Erythroblast (primary cell): ENCODE results near the gene MMAA.
"Not testable (repeated sequence)": the region's sequence is repeated elsewhere in the genome, so short reads cannot be mapped to it uniquely, and the experiment has no call there.

Source experiments
- DNase-seq, 2 experiments: peaks; one replicate each; lab custom pipeline; 2025; lab: John Stamatoyannopoulos, UW
- GATA1 ChIP-seq: IDR thresholded peaks from 2 replicates; pipeline ENCODE4 v1.6.1; 2011; ENCODE audit warnings: low read depth, mild to moderate bottlenecking, control low read depth, low read length, moderate library complexity
- POLR2A ChIP-seq: IDR thresholded peaks from 2 replicates; pipeline ENCODE4 v1.6.1; 2011; ENCODE audit warnings: mild to moderate bottlenecking, low read length

MMAA gene

DNA sequence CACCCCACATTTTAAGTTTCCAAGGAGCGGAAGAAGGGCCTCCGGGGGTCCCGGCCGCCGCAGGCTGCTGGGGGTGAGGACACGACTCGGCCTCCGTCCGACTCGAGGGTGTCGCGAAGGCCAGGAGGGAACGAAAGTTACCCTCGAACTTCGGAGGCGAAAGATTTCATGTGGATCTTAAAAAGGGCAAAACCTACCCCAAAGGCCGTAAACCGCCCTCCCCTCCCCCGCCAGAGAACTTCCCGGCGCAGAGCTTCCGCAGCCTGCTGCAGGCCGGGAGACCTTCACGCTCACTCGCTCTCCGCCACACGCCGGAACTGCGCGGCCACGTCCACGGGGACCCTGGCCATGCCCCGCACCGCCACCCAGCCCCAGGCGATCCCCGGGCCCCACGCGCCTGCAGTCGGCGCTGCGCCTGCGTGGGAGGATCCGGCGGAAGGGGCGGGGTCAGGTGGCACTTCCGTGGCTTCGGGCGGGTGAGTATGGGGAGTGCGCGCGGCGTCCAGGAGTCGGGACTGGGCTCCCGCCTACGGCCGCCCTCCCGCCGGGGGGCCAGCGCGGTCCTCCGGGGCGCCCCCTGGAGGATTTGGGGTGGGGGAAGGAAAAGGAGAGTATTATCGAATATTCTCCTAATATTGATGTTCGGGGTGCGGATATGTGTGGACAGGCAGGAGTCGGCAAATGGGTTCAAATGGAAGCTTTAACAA, at the start of gene MMAA:
TSS of gene MMAA (plus strand) at position 454 of the 707 bp plus-strand sequence. CDS start 19,755 bp downstream, outside the sequence.
- TF ChIP-seq POLR2A (peak; percentile 95), GATA1 (no peak)
- DNase-seq: peak; percentile 94 to 96

DNA sequence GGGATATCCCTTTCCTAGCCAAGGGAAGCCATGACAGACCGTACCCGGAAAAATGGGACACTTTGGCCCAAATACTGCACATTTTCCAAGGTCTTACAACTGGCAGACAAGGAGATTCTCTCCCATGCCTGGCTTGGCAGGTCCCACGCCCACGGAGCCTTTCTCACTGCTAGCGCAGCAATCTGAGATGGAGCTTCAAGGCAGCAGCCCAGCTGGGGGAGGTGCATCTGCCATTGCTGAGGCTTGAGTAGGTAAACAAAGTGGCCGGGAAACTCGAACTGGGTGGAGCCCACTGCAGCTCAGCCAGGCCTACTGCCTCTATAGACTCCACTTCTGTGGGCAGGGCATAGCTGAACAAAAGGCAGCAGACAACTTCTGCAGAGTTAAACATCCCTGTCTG, 44.6 kb upstream of the MMAA start:
- not testable (repeated sequence) for DNase-seq

DNA sequence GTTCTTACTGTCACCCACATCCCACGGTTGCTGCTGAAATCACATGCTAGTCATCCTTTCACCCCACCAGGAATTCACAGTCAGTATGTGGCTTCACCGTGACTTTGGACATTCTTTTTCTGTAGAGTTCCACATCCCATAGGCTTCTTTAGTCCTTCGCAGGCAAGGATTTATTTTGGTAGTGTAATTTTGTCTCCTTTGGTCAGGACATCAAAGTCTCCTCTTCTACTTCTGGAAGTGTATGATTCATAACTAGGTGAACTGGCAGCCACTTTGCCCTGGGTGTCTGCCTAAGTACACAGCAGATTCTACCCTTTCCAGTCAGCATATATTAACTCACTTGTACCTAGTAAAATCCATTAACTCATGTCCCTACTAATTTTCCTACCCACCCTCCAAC, 38.3 kb upstream of the MMAA start:
- TF ChIP-seq GATA1 (no peak), POLR2A (no peak)
- DNase-seq: no peak

DNA sequence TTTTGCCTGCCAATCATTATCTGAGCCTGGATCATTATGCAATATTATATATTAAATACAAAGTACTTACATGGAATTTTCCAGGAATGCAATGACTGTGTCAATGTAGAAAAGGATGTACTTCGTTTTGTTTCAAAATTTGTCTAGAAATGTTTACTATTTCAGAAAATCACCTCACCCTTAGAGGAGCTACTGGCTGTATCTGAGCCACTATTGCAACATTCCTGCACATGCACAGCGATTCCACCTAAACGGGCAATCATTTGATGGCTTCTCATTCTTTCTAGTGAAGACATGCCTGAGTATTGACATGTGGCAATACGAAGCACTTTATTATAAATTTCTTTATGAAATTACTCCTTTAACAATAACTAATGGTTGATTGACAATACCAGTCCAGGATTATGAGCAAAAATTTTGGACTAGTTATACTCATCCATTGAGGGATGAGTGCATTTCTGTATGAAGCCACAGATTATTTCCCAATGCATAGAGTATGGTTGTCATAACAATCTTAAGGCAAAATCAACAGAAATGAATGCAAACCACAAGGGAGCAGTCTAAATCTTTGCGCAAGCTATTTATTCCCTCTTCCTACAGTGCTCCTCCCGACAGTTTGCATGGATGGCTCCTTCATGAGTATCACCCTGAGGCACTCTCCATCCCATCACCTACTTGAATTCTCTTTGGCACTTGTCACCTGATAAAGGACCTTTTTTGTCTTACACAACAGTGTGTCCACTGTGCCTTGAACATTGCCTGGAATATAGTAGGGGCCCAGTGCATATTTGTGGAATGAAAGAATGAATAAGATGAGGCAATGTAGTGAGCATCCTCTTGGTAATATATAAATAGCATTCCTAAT, 35.8 kb upstream of the MMAA start:
- no peak for DNase-seq
- TF ChIP-seq GATA1: no peak
- TF ChIP-seq POLR2A: no peak

DNA sequence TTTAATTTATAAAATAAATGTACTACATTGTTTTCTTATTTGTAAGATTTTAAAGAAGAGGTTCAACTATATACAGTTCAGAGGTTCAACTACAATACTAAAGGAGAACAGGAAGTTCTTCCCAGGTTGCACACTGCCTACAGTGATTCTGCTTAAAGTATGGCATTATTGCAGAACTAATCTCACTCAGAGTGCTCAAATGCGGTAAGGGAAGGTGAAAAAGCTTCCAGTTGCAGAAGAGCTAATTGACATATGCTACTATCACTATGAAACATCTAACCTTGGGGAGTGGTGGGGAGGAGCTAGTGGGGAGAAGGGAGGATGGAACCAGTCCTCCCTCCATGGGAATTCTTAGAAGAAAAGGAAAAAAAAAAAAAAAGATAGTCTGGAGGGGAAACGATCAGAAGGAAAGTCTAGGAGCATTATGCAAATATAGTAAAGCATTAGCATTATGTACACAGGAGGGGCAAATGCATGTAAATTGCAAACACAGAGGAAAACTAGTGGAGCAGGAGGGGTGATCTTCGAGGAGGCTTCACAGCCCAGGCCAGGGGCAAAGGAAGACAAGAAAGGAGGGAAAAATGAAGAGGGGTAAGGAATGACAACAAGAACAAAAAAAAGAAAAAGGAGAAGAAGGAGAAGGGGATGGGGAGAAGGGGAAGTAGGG, 32.0 kb upstream of the MMAA start:
- no peak for TF ChIP-seq POLR2A
- TF ChIP-seq GATA1: no peak
- no peak for DNase-seq

DNA sequence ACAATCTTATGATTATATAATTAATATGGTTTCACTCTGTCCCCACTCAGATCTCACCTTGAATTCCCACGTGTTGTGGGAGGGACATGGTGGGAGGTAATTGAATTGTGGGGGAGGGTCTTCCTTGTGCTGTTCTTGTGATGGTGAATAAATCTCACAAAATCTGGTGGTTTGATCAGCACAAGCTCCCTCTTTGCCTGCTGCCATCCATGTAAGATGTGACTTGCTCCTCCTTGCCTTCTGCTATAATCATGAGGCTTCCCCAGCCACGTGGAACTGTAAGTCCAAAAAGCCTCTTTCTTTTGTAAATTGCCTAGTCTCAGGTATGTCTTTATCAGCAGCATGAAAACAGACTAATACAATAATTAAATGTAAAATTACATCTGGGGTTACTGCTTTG, 29.8 kb upstream of the MMAA start:
- not testable (repeated sequence) for DNase-seq

DNA sequence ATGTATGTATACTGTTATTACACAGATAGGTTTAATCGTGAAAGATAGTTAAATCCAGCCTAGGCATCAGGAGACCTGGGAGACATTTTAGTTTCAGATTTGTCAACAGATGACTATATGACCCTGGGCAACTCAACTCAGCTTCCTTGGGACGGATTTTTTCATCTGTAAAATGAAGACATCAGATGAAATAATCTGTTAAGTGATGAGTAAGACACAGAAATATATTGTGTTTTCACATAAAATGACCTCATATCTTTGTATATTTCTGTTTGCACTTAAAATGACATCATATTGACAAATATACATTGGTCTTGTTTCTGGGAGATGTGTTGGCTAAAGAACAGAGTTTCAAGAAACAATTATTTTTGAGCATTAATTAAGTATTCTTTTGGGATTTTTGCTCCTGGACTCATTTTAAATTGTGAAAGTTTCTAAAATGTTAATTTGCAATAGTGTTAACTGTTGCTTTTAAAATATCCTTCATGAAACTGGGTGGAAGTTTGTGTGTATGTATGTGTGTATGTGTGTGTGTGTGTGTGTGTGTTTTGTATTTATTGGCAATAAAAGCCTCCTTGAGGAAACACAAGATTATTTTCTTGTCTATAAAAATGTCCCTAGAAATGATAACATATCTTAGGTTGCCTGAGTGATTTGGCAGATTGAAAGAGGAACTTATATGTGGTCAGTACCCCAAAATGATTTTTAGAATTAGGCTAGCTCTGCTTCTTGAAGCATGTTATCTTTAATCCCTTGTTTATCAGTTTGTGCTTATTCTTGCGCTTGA, 29.1 kb upstream of the MMAA start:
- DNase-seq: no peak

DNA sequence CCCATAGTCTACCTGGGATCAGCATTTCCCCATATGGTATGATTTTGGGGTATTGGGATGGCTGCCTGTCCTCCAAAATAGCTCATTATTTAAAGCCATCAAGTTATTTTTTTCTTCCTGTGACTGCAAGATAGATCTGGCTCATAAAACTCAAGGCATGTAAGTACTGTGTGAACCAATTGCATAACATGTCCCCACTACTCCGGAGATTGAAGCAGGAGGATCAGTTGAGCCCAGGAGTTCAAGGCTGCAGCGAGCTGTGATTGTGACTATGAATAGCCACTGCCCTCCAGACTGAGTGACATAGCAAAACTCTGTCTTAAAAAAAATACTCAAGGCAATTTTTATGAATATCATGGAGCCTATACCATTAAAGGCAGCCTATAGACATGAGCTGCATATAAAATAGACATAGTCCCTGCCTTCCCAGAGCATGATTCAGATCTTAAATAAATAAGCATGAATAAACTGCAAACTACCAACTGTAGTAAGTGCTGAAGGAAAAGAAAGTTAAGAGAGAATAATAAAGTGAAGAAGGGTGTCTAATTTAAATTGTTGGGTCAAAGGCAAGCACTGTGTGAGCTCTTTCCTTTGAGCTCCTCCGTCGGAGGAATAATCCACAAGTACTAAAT, 16.9 kb upstream of the MMAA start:
- DNase-seq: no peak
- no peak for TF ChIP-seq POLR2A
- TF ChIP-seq GATA1: no peak

More for the DNA sequence above, 29.1 kb upstream of the MMAA start:
- no peak for TF ChIP-seq POLR2A
- no peak for TF ChIP-seq GATA1

DNA sequence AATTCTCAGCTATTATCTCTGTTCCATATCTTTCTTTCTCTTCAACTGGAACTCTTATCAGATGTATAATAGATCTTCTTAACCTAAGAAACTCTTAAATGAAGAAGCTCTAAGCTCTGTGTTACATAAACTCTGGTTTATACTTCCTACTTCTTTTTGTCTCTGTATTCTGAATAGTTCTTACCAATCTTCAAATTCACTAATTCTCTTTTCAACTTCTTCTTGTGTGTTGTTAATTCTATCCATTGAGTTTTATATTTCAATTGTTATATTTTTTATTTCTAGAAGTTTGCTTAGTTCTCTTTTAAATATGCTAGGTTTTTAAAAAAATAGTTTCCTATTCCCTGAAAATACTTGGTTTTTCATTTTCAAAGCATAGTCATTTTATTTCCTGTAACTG, 13.2 kb upstream of the MMAA start:
- no peak for TF ChIP-seq GATA1
- no peak for TF ChIP-seq POLR2A
- no peak for DNase-seq

DNA sequence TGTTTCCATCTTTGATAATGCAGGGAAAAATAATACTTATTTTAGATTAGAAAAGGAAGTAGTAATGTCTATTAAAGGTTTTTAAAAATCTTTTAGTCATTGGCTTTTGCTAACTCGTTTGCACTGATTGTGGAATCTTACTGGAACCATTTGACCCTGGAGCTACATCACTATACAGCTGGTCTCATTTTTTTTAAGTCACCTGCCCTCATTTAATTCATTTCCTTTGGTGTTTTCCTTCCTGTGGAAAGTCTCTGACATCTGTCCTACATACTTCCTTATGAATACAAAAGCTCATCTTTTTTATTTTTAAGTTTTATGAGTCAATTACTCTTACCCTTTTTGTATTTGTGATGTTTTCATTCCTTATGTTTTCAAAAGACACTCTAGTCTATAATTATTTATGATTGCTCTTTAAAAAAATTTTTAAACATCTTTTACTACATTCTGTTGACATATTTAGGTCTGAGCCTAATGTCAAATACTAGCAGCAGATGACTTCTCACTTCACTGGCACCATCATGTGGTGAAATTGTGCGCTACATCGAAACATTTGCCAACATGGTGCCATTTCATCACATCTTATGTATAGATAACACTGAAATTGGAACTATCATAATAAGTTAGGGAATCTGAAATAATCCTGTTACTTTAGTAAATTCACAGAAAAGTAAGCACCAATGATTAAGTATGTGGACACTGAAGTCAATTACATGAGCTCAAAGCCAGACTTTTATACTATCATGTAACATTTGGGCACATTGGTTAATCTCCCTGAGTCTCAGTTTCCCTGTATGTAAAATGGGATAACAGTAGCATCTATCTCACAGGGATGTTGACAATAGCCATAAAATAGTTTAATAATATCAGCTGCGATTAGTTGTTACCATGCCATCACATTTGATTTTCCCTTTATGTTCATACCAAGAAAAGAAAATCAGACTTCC, 9.4 kb upstream of the MMAA start:
- DNase-seq: peak; percentile 68 to 82
- TF ChIP-seq POLR2A (no peak), GATA1 (no peak)

DNA sequence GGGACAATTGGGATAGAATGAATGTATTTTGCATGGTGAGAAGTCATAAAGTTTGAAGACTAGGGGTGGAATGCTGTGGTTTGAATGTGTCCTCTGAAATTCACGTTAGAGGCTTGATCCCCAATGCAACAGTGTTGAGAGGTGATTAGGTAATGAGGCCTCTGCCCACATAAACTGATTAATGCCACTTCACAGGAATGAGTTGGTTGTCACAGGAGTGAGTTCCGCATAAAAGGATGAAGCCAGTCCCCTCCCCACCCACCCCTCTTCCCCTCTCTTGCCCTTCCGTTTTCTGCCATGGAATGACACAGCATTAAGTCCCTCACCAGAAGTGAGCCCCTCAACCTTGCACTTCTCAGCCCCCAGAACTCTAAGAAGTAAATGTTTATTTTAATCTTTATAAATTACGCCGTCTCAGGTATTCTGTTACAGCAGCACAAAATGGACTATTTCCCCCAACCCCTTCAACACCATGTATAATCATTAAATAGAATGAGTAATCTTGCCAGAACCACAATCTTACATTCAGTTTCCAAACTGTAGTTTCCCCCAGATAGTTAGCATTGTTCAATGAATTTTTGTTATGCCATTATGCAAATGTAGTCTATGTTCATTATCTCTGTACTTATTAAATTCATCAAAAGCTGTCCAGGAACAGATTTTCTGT, 5.5 kb upstream of the MMAA start:
- TF ChIP-seq POLR2A (no peak), GATA1 (no peak)
- no peak for DNase-seq

DNA sequence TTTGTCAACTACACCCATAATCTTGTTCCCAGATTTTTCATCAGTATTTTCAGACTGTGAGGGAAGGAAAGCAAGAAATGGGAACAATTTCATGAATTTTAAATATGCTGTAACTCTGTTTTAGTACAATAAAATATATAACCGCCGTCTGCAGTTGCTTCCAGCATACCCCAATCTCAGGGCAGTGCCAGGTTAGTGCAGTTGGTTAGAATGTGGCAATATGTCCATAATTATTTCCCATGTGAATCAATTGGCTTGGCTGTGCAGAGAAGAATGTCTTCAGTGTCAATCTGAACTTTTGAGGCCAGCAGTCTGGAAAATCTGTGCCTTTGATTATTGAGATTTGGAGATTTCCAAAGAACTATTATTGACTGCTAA, 5.0 kb upstream of the MMAA start:
- no peak for TF ChIP-seq POLR2A
- TF ChIP-seq GATA1: no peak
- no peak for DNase-seq
